HPDE6-E6E7 (cell line): Measurements from ENCODE around the gene TRIP6.
A peak's percentile ranks its signal among the peaks of the same experiment; 100 is the strongest.

Source experiments
- DNase-seq: peaks from one replicate; pipeline ENCODE4 v3.0.0; 2011; ENCODE audit warnings: missing footprints; ENCODE audit errors: extremely low spot score

The TRIP6 gene

GRCh38 chr7:100873599-100874299 lies 6.6 kb downstream of the TRIP6 start:
- DNase-seq, result no peak

GRCh38 chr7:100874300-100874576 lies 7.1 kb downstream of the TRIP6 start:
- DNase-seq, result no peak

GRCh38 chr7:100874577-100875355 lies 7.6 kb downstream of the TRIP6 start, which contains the start of gene SRRT:
Gene SRRT (plus strand): TSS chr7:100875103. CDS start chr7:100875591, 488 bp downstream.
- DNase-seq, result peak; percentile 85

- no peak for DNase-seq
These were observed 8.2 kb downstream of the TRIP6 start for GRCh38 chr7:100875356-100875751.

- DNase-seq, result no peak
These were observed 10.8 kb downstream of the TRIP6 start for GRCh38 chr7:100878013-100878412.

GRCh38 chr7:100878685-100879084 lies 11.5 kb downstream of the TRIP6 start:
- DNase-seq, result no peak

- no peak for DNase-seq
These were observed 12.6 kb downstream of the TRIP6 start for GRCh38 chr7:100879685-100880261.

- DNase-seq, result no peak
These were observed 13.5 kb downstream of the TRIP6 start for GRCh38 chr7:100880645-100881044.

- DNase-seq, result no peak
These were observed 13.9 kb downstream of the TRIP6 start for GRCh38 chr7:100881136-100881535.

GRCh38 chr7:100882201-100882600 lies 15.0 kb downstream of the TRIP6 start:
- DNase-seq, result no peak

- no peak for DNase-seq
These were observed 15.8 kb downstream of the TRIP6 start for GRCh38 chr7:100882785-100883526.

- DNase-seq, result no peak
These were observed 17.7 kb downstream of the TRIP6 start for GRCh38 chr7:100884736-100885439.

- DNase-seq, result no peak
These were observed 18.4 kb downstream of the TRIP6 start for GRCh38 chr7:100885440-100886141.

GRCh38 chr7:100886142-100886935 lies 19.2 kb downstream of the TRIP6 start:
- no peak for DNase-seq

GRCh38 chr7:100886936-100887515 lies 19.8 kb downstream of the TRIP6 start:
- DNase-seq, result no peak

- no peak for DNase-seq
These were observed 20.5 kb downstream of the TRIP6 start for GRCh38 chr7:100887516-100888290.

GRCh38 chr7:100888291-100888987 lies 21.3 kb downstream of the TRIP6 start:
- DNase-seq, result no peak

GRCh38 chr7:100888988-100889750 lies 22.0 kb downstream of the TRIP6 start, which contains the start of gene UFSP1:
Gene UFSP1 (minus strand): TSS chr7:100889715. CDS start chr7:100889271, 444 bp downstream.
- DNase-seq, result no peak
